ENCODE measurements around the gene RAP1A. TPM values are rescaled to one million over a fixed set of nuclear protein-coding genes. Genes with fewer than 3 reads are reported as not detected.

RAP1A gene
- total RNA-seq, 1 experiment from 2014 or later, result 37.1 TPM

GRCh38 chr1:111666828-111667227, 47.2 kb downstream of the RAP1A start:
- in situ Hi-C loops (cut with HindIII; ENCODE audit: low pct_unique_long_range_greater_than_20kb, low sequenced_read_pairs), result no loop called here
- H3K36me3 ChIP-seq (ENCODE audit: control insufficient read depth, insufficient read depth, low read length), result no peaks in the 10 kb centered on the region
- H3K9me3 ChIP-seq (ENCODE audit: control insufficient read depth, insufficient read depth, low read depth, low read length), result no peaks in the 10 kb centered on the region
- no peak overlapping the region for H3K27ac ChIP-seq (ENCODE audit: low read length)
- no peaks in the 10 kb centered on the region for H3K27me3 ChIP-seq (ENCODE audit: control insufficient read depth, insufficient read depth, low read length)
- intact Hi-C loops (cut with micrococcal nuclease; ENCODE audit: unreplicated experiment), result no loop called here
- no peak for ATAC-seq
- ChIA-PET CTCF (interaction anchor here (0.7 kb wide), 1 partner anchor 793 kb away, joined by 4 read pairs; no protein-coding TSS in a partner anchor), POLR2A (no interaction called here)
- BruUV-seq (replicated peaks), result no TSS peak
- no peak for TF ChIP-seq TCF7L2 (IDR thresholded peaks at IDR 0.05; ENCODE audit: low read depth, low read length)
- TF ChIP-seq SIN3A (IDR thresholded peaks at IDR 0.05; ENCODE audit: borderline replicate concordance, insufficient read depth, low read depth, low read length), result no peak
- TF ChIP-seq REST (IDR thresholded peaks at IDR 0.05; ENCODE audit: insufficient read depth in 1 of 2, low read depth in 2 of 2, low read length in 1 of 2), result no peak
- no peak for TF ChIP-seq POLR2AphosphoS5 (IDR thresholded peaks at IDR 0.05; ENCODE audit: low read depth, low read length)
- TF ChIP-seq, protein P1, sequence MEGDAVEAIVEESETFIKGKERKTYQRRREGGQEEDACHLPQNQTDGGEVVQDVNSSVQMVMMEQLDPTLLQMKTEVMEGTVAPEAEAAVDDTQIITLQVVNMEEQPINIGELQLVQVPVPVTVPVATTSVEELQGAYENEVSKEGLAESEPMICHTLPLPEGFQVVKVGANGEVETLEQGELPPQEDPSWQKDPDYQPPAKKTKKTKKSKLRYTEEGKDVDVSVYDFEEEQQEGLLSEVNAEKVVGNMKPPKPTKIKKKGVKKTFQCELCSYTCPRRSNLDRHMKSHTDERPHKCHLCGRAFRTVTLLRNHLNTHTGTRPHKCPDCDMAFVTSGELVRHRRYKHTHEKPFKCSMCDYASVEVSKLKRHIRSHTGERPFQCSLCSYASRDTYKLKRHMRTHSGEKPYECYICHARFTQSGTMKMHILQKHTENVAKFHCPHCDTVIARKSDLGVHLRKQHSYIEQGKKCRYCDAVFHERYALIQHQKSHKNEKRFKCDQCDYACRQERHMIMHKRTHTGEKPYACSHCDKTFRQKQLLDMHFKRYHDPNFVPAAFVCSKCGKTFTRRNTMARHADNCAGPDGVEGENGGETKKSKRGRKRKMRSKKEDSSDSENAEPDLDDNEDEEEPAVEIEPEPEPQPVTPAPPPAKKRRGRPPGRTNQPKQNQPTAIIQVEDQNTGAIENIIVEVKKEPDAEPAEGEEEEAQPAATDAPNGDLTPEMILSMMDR (IDR thresholded peaks at IDR 0.05), result no peak
- H3K4me3 ChIP-seq (ENCODE audit: low read depth in 2 of 2, low read length in 2 of 2), result no peak overlapping the region
- H3K4me1 ChIP-seq (ENCODE audit: control insufficient read depth, insufficient read depth, low read length), result no peaks in the 10 kb centered on the region
- DNase-seq (ENCODE audit: low read depth, low spot score), result no peak

GRCh38 chr1:111669268-111669667, 49.7 kb downstream of the RAP1A start:
- Histone ChIP-seq H3K4me1 (ENCODE audit: control insufficient read depth, insufficient read depth, low read length) (no peaks in the 10 kb centered on the region), H3K4me3 (ENCODE audit: low read depth in 2 of 2, low read length in 2 of 2) (no peak overlapping the region), H3K27me3 (ENCODE audit: control insufficient read depth, insufficient read depth, low read length) (no peaks in the 10 kb centered on the region), H3K27ac (ENCODE audit: low read length) (no peak overlapping the region), H3K36me3 (ENCODE audit: control insufficient read depth, insufficient read depth, low read length) (no peaks in the 10 kb centered on the region), H3K9me3 (ENCODE audit: control insufficient read depth, insufficient read depth, low read depth, low read length) (no peaks in the 10 kb centered on the region)
- in situ Hi-C loops (cut with HindIII; ENCODE audit: low pct_unique_long_range_greater_than_20kb, low sequenced_read_pairs) (no loop called here), intact Hi-C loops (cut with micrococcal nuclease; ENCODE audit: unreplicated experiment) (no loop called here)
- ChIA-PET POLR2A (no interaction called here), CTCF (no interaction called here)
- BruUV-seq (replicated peaks), result no TSS peak
- TF ChIP-seq POLR2AphosphoS5 (IDR thresholded peaks at IDR 0.05; ENCODE audit: low read depth, low read length) (no peak), REST (IDR thresholded peaks at IDR 0.05; ENCODE audit: insufficient read depth in 1 of 2, low read depth in 2 of 2, low read length in 1 of 2) (no peak), TCF7L2 (IDR thresholded peaks at IDR 0.05; ENCODE audit: low read depth, low read length) (no peak), SIN3A (IDR thresholded peaks at IDR 0.05; ENCODE audit: borderline replicate concordance, insufficient read depth, low read depth, low read length) (no peak)
- TF ChIP-seq, protein P1 (IDR thresholded peaks at IDR 0.05), result no peak
- DNase-seq (ENCODE audit: low read depth, low spot score) (no peak), ATAC-seq (no peak)
